Measurements from ENCODE around the gene CACFD1.
"Not testable (repeated sequence)": the region's sequence is repeated elsewhere in the genome, so short reads cannot be mapped to it uniquely, and the experiment has no call there.

The CACFD1 gene

DNA sequence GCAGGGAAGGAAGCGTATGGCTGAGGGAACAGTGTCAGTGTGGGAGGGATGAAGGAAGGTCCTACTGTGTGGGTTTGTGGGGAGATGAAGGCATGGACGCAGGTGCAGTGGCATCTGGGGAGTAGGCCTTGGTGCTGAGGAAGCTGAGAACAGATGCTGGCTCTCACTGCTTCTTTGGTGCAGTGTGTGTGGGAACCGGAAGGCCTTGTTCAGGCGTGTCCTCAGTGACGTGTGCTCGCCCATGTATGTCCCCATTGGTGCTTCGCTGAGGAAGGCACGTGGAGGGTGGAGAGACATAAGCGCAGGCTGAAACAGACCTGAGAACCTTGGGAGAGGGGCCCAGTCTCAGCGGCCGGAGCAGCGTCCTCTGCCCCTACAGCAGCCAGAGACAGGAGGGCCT is 18.9 kb upstream of the CACFD1 start:
- no peak for DNase-seq (ENCODE audit: low spot score)

DNA sequence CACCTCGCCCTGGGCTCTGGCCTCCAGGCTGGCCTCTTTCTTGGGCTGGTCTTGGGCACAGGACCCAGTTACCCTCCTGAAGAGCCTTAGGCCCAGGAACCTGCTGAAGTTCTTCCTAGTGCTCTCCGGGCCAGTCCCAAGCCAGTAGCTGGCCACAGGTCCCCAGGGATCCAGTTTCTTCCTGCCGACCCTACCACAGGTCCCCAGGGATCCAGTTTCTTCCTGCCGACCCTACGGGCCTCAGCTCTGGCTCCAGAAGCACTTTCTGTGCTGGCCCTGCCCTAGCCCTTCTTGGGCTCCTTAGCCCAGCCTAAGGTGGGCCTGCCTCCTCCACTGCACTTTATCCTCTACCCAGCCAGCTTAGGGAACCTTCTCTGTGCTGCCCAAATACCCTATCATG is 18.2 kb upstream of the CACFD1 start:
- no peak for DNase-seq (ENCODE audit: low spot score)

DNA sequence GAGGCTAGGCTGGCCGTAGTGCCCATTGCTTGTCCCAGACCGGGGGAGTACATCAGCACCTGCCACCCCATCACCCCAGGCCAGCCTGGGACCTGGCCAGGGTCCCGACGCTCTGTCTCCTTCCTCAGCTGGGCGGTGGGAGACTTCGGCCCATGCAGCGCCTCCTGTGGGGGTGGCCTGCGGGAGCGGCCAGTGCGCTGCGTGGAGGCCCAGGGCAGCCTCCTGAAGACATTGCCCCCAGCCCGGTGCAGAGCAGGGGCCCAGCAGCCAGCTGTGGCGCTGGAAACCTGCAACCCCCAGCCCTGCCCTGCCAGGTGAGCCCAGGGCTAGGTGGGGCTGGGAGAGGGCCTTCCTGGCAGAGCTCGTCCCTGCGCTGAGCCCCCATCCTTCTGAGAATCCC is 16.5 kb upstream of the CACFD1 start:
- no peak for DNase-seq (ENCODE audit: low spot score)

DNA sequence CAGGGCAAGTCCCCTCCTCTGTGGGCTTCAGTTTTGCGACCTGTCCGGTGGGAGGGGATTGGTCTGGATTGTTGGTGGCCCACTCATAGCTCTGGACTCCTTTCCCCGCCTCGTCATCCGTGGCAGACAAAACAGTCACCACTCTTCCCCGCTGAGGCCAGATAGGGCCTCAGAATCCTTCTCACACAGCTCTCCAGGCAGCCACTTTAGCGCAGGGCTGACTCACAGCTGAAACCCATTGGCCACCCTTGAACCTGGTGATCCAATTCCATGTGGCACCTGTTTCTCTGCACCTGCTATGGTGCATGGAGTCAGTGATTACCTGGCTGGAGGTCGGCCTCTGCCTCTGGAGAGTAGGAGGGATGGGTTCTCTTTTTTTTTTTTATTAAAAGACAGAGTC is 15.8 kb upstream of the CACFD1 start:
- no peak for DNase-seq (ENCODE audit: low spot score)

DNA sequence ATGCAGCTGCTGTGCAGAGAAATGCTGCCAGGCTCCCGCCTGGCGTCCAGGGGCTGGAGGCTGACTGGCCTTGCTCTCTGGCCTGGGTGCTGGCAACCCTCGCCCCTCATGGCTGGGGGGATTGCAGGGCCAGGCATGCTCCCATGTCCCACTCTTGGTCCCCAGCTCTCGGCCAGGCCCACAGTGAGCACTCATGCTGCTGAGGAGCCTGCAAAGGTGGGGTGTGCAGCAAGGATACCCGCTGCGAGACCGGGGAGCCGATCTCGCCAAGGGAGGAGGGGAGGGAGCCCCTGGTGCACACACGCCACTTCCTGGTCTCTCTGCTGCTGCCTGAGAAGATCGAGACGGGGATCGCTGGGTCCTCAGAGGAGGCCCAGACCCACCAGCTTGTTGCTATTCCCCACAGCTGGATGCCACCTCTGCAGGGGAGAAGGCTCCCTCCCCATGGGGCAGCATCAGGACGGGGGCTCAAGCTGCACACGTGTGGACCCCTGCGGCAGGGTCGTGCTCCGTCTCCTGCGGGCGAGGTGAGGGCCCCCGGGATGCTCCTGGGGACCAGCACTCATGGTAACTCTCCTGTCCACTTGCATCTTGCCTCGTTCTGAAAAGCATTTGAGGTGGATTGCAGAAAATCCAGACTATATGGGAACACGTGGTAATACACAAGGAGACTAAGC is 14.3 kb upstream of the CACFD1 start:
- DNase-seq (ENCODE audit: low spot score) = no peak

DNA sequence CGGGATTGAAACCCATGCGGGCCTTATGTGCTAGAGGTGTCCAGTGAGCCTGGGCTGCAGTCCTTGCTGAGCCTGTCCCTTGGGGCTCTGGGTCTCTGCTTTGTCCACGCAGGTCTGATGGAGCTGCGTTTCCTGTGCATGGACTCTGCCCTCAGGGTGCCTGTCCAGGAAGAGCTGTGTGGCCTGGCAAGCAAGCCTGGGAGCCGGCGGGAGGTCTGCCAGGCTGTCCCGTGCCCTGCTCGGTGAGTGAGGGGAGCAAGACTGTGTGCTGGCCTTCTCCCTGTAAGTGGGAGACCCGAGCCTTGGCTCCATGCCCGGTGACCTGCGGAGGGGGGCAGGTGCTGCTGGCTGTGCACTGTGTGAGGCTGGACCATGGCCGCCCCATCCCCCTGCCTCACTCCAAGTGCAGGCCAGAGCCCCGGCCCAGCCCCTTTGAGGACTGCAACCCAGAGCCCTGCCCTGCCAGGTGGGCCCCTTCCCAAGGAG is 11.2 kb upstream of the CACFD1 start:
- DNase-seq (ENCODE audit: low spot score) = no peak

DNA sequence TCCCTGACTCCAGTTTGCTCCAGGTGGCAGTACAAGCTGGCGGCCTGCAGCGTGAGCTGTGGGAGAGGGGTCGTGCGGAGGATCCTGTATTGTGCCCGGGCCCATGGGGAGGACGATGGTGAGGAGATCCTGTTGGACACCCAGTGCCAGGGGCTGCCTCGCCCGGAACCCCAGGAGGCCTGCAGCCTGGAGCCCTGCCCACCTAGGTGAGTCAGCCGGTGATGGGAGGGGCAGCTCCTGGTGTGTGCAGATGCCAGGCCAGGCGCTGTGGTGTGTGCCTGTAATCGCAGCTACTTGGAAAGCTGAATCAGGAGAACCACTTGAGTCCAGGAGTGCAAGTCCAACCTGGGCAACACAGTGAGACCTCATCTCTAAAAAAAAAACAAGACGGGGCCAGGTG is 10.0 kb upstream of the CACFD1 start:
- DNase-seq (ENCODE audit: low spot score) = no peak

DNA sequence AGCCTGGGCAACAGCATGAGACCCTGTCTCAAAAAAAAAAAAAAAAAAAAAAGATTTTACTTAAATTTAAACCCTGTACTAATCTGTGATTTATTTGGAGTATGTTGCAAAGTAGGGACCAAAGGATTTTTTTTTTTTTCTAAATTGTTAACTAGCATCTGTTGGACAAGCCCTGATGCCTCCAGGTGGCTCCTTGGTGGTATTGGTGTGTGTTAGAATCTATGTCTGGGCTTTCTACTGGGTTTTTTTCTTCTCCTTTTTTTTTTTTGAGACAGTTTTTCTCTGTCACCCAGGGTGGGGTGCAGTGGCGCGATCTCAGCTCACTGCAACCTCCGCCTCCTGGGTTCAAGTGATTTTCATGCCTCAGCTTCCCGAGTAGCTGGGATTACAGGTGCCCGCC is 7.9 kb upstream of the CACFD1 start:
- DNase-seq (ENCODE audit: low spot score) = not testable (repeated sequence)

DNA sequence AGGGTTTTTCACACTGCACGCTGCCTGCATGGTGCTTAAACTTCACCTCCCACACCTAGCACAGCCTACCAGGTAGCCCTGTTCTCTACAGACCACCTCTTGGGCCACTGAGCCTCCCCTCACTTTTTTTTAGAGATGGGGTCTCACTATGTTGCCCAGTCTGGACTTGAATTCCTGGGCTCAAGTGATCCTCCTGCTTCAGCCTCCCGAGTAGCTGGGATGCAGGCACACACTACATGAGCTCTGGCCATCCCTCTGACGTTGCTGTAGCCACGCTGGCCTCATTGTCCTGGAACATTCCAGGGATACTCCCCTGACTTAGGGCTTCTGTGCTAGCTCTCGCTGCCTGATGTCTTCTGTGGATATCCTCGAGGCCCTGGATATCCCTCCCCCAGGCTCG is 7.2 kb upstream of the CACFD1 start:
- DNase-seq (ENCODE audit: low spot score) = no peak

DNA sequence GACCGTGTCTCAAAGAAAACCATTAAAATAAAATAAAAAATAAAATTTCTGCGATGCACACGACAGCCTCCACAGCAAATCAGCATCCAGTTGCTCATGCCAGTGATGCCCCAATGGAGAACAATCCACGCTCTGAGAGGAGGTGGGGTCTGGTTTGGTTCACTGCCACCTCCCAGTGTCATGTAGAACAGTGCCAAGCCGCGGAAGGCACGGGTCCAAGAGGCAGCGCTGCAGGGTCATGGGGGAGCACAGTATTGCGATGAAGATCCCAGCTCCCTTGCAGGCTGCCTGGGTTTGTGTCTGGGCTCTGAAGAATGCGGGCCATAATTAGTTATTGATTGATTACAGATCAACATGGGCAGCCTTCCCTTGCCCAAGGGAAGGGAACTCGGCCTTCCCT is 6.1 kb upstream of the CACFD1 start:
- DNase-seq (ENCODE audit: low spot score) = no peak

DNA sequence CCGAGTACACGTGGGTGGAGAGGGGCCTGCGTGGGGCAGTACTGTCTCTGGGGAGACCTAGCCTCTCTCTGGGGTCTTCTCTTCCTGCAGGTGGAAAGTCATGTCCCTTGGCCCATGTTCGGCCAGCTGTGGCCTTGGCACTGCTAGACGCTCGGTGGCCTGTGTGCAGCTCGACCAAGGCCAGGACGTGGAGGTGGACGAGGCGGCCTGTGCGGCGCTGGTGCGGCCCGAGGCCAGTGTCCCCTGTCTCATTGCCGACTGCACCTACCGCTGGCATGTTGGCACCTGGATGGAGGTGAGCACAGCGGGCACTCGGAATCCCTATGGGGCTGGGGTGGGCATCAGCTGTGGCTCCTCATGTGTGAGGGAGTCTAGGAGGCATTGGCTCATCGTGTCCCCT is 5.5 kb upstream of the CACFD1 start:
- no peak for DNase-seq (ENCODE audit: low spot score)

DNA sequence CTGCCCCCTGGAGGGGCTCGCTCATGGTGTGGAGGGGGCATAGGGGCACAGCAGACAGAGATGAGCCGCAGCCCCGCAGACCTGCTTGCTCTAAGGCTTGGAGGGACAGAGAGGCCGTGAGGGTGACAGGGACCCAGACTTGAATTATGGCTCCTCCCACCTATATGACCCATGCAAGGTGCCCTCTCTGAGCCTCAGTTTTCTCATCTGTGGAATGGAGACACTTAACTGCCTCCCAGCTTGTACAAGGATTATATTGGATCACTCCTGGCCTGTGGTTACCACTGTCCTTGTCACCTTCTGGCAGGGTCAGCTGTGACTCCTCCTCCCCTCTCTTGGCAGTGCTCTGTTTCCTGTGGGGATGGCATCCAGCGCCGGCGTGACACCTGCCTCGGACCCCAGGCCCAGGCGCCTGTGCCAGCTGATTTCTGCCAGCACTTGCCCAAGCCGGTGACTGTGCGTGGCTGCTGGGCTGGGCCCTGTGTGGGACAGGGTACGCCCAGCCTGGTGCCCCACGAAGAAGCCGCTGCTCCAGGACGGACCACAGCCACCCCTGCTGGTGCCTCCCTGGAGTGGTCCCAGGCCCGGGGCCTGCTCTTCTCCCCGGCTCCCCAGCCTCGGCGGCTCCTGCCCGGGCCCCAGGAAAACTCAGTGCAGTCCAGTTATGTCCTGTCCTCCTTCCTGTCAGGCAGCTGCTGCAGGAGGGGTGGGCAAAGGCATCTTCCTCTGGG is 4.7 kb upstream of the CACFD1 start:
- no peak for DNase-seq (ENCODE audit: low spot score)

DNA sequence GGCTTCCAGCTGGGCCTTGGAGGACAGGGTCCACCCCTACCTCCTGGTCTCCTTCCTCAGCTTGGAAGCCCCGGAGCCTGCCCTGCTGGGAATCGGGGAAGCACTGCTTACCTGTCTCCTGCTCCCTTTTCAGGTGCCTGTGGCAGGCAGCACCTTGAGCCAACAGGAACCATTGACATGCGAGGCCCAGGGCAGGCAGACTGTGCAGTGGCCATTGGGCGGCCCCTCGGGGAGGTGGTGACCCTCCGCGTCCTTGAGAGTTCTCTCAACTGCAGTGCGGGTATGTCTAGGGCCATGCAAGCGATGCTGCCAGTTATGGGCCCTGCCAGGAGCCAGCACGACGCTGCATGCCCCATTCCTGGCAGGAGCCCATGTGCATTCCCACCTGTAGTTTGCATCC is 3.8 kb upstream of the CACFD1 start:
- no peak for DNase-seq (ENCODE audit: low spot score)

DNA sequence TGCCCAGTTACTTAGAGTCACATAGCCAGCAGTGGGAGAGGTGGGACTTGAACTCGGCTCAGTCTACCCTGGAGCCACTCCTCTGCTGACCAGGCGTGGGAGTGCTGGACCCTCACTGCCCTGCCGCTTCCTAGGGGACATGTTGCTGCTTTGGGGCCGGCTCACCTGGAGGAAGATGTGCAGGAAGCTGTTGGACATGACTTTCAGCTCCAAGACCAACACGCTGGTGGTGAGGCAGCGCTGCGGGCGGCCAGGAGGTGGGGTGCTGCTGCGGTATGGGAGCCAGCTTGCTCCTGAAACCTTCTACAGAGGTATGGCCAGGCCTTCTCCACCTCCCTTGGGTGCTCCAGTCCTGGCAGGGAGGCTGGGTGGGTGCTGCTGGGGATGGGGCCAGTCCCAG is 3.4 kb upstream of the CACFD1 start:
- no peak for DNase-seq (ENCODE audit: low spot score)

DNA sequence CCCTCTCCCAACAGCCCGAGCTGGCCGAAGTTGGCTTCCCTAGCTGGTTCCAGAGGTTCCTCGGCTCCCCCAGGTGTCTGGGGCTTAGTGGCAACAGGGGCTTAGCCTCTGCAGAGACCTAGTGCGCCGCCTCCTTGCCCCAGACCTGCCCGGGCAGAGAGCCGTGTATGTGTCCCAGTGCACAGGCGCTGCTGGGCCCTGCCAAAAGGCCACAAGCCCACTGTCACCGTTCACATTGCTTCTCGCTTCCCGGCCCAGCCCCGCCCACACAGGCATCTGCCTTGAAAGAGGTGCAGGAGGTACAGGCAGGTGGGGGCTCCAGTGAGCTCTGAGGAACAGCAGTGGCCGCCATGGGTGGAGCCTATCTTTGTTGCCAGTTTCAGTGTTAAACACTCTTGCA is 2.5 kb upstream of the CACFD1 start:
- DNase-seq (ENCODE audit: low spot score) = no peak

DNA sequence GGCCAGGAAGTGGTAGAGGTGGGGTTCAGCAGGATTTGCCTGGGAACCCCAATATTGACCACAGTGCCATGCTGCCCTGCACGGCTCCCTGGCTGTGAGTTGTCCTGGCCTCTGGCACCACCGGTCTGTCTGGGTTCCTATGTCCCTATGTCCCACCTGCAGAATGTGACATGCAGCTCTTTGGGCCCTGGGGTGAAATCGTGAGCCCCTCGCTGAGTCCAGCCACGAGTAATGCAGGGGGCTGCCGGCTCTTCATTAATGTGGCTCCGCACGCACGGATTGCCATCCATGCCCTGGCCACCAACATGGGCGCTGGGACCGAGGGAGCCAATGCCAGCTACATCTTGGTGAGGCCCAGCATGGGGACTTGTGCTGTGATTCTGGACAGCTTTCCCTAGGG is 2.0 kb upstream of the CACFD1 start:
- no peak for DNase-seq (ENCODE audit: low spot score)

DNA sequence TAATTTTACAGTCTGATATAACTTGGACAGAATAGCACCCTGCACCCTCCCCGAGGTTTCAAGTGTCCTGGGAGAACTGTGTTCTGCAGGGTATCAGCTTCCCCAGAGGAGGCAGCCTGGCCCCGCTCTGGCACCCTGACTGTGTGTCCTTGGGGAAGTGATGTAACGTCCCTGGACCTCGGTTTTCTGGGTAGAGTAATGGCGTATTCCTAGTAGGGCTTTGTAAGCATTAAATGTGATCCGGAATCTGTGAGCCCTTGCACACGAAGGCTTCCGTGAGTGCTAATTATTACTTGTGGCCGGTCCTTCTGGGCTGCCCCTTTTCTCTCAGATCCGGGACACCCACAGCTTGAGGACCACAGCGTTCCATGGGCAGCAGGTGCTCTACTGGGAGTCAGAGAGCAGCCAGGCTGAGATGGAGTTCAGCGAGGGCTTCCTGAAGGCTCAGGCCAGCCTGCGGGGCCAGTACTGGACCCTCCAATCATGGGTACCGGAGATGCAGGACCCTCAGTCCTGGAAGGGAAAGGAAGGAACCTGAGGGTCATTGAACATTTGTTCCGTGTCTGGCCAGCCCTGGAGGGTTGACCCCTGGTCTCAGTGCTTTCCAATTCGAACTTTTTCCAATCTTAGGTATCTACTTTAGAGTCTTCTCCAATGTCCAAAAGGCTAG is 1.0 kb upstream of the CACFD1 start:
- no peak for DNase-seq (ENCODE audit: low spot score)

DNA sequence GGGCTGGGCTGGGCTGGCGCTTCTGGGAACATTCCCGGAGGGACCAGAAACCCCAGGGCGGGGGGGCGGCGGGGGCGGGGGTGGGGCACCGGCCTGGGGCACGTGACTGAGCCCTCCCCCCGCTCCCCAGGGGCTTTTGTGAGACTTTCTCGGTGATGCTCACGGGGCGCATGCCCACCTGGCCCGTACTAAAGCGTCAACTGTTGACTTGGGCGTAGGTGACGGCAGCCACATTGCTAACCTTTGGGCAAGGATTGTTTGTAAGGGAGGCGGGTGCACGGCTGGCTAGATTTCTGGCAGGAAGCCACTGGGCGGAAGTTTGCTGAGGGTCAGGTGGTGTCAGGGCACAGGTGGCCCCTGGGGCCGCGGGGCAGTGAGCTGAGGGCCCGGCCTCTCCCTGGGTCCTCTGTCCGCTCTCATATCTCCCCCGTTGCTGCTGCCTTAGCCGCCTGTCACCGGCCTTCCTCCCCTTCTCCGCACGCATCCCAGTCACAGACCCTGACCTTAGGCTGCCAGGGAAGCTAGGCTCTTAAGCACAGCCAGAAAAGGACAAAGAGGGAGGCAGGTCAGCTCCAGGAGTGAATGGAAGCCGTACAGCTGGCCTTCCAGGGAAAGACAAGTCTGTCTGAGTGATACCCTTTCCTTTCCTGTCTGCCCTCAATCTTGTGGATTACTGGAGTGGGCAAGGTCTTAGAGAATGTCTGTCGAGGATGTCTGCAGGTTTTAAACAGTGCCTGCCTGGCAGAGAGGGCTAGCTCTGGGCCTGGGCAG is 812 bp downstream of the CACFD1 start:
- DNase-seq (ENCODE audit: low spot score) = no peak

DNA sequence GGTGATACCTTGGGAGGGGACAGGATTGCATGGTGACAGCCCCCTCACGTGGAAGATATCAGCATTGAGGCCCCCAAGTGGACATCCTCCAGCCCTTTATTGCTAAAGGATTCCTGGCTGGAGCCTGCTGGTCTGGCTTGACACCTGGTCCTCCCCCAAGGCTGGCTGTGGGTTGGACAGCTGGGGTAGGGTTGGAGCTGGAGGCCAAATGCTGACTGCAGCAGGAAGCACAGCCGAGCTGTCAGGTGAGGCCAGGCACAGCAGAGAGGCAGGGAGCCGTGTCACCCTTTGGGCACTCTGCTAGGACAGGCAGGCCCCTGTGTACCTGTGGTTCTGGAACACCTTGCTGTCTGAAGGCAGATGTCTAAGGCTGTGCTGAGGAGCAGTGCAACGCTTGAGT is 2.2 kb downstream of the CACFD1 start:
- DNase-seq (ENCODE audit: low spot score) = no peak

DNA sequence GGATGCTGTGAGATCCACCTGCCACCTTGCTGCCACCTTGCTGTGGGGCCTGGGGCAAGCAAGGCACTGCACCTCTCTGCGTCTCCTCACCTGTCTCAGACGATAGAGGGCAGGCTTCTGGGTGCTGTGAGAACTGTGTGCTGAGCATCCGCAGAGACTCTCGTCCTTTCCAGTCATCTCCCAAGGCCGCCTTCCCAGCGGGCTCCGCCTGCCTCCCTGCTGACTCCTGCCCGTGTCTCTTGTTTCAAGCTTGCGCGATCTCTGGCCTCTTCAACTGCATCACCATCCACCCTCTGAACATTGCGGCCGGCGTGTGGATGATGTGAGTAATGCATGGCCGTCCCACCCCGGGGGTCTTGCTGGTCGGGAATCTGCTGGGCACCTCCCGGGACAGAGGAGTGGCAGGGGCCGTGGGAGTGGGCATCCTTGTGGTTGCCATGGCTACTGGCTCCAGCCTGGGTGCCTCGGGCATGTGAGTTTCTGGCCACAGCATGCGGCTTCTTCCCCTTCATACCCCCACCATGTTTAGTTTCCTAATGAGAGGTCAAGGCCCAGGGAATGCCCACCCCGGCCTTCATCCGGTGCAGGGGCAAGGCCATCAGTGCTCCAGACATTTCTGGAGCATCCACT is 3.6 kb downstream of the CACFD1 start:
- DNase-seq (ENCODE audit: low spot score) = no peak

DNA sequence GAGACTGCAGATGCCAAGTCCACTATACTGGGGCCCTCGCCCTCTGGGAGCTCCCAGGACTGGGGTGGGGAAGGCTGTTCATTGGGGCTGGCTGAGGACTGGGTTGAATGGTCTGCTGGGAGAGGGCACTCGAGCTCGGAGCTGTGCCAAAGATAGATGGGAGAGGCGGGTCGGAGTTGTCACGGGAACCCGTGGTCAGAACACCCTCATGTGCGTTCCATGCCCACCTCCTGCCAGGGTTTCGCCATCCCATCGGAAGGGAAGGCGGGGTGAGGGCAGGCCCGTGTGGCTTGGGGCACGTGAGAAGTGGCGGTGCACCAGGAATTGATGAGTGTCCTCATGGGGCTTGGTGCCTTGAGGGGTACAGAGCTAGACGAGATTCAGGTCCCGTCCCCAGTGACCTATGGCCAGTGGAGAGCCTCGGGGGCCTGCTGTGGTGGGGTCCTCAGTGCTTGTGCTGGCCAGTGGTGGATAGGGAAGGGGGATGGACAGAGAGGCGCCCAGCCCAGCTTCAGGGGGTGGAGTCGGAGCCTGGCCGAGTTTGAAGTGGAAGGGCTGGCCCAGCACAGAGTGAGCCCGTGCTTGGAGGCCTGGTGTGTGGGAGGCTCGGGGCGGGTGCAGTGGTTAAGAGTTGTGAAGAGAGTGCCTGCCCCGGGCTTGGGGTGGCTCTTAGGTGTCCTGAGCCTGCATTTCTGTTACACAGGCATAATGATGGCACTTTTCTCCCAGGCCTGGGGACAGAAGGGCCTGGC is 4.3 kb downstream of the CACFD1 start:
- DNase-seq (ENCODE audit: low spot score) = no peak
